AG04449 (cell line): ENCODE results near the gene SLC35G6.
"Not testable (repeated sequence)": the region's sequence is repeated elsewhere in the genome, so short reads cannot be mapped to it uniquely, and the experiment has no call there.

Source experiments
- CTCF ChIA-PET: fragments of 350-600 bp; formaldehyde crosslinking; extraction: SDS; loops from one replicate; lab custom pipeline; 2021; ENCODE audit warnings: antibody characterized with exemption; lab: Yijun Ruan, JAX
- POLR2A ChIA-PET: fragments of 400-600, 350-600 bp; formaldehyde crosslinking; extraction: SDS; loops from one replicate; lab custom pipeline; 2020; ENCODE audit warnings: antibody characterized with exemption, inconsistent platforms; lab: Yijun Ruan, JAX
- DNase-seq: peaks from one replicate; pipeline ENCODE4 v3.0.0-alpha.2; 2010; ENCODE audit warnings: low read depth, low spot score
- H3K4me3 ChIP-seq: 2 replicates; pipeline ENCODE4 v1.5.1; 2011; ENCODE audit warnings: low read depth, mild to moderate bottlenecking, control low read depth, low read length
- TF ChIP-seq, protein P1 (sequence below): IDR thresholded peaks from one replicate; pipeline ENCODE4 v1.5.1; 2011; ENCODE audit warnings: mild to moderate bottlenecking, moderate library complexity, low read length, control low read depth, inconsistent platforms; ENCODE audit not compliant: insufficient read depth; ENCODE audit errors: missing control alignments

The SLC35G6 gene

DNA sequence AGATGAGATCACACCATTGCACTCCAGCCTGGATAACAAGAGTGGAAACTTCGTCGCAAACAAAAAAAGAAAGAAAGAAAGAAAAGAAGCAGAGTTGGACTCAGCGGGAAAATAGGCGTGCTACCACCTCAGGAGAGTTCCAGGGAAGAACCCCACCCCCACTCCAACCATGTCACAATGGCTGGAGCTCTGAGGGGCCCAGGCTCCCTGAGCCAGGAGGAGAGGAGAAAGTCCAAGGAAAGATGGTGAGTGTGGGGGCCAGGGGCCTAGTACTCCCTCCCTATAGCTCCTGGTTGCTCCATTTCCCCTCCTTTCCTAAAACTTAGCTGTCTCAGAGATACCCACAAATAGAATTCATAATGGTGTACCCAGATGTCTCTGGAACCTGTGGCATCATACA, at the start of gene SLC35G6:
TSS of gene SLC35G6 (plus strand) at position 172 of the 400 bp plus-strand sequence. CDS start at position 243, 71 bp downstream.
- CTCF ChIA-PET = interaction anchor here (1.0 to 2.0 kb wide), 3 partner anchors 43 to 89 kb away, joined by 3 to 6 read pairs (median 3); no protein-coding TSS in a partner anchor
- DNase-seq, POLR2A ChIA-PET: not testable (repeated sequence)
- H3K4me3 ChIP-seq = peak within 1 kb of the TSS; percentile 66

DNA sequence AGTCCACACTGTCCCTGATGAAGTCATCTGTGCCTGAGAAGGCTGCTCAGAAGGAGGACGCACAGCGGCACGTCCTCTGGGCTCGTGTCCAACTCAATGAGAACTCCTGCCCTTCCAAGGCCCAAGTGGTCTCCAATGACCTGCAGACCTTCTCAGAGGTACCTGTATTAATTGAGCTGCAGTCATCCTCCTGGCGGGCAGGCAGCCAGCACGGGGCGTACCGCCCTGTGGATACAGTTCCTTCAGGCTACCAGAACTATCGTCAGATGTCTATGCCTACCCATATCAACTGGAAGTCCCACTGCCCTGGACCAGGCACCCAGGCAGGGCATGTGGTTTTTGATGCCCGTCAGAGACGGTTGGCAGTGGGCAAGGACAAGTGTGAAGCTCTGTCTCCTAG, 49.0 kb upstream of the SLC35G6 start:
- ChIA-PET POLR2A (no interaction called here), CTCF (interaction anchor here (0.8 to 1.9 kb wide), 2 partner anchors 77 to 129 kb away, joined by 3 to 7 read pairs; partner anchors contain the start of genes SENP3 and TMEM95)
- H3K4me3 ChIP-seq = no peak overlapping the region
- no peak for DNase-seq
- TF ChIP-seq, protein P1, sequence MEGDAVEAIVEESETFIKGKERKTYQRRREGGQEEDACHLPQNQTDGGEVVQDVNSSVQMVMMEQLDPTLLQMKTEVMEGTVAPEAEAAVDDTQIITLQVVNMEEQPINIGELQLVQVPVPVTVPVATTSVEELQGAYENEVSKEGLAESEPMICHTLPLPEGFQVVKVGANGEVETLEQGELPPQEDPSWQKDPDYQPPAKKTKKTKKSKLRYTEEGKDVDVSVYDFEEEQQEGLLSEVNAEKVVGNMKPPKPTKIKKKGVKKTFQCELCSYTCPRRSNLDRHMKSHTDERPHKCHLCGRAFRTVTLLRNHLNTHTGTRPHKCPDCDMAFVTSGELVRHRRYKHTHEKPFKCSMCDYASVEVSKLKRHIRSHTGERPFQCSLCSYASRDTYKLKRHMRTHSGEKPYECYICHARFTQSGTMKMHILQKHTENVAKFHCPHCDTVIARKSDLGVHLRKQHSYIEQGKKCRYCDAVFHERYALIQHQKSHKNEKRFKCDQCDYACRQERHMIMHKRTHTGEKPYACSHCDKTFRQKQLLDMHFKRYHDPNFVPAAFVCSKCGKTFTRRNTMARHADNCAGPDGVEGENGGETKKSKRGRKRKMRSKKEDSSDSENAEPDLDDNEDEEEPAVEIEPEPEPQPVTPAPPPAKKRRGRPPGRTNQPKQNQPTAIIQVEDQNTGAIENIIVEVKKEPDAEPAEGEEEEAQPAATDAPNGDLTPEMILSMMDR = no peak

DNA sequence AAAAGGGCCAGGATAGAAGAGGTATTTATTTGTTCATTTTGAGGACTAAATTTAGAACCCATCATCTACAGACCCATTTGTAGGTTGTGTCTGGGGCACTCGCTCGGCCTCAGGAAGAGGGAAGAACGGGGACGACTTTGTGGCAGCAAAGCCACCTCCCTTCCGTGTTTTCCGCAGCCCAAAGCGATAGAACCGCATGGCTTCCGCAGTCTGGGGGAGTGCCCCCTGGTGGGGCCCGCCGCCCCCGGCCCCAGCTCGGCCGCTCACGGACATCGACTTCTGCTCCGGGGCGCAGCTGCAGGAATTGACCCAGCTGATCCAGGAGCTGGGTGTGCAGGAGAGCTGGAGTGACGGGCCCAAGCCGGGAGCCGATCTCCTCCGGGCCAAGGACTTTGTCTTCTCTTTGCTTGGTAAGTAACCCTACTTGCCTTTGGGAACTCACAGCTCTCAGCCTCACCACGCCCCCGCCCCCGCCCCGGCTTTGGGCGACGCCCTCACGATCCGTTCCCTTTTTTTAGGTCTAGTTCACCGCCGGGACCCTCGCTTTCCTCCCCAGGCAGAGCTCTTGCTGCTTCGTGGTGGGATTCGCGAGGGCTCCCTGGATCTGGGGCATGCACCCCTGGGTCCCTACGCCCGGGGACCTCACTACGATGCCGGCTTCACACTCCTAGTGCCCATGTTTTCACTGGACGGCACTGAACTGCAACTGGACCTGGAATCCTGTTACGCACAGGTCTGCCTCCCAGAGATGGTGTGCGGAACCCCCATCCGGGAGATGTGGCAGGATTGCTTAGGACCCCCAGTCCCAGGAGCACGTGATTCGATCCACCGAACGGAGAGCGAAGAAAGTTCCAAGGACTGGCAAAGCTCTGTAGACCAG, 45.3 kb upstream of the SLC35G6 start:
- no peak for DNase-seq
- TF ChIP-seq, protein P1 = no peak
- POLR2A ChIA-PET = interaction anchor here (0.5 to 2.9 kb wide), 7 partner anchors 22 to 49 kb away, joined by 3 to 19 read pairs (median 4); partner anchors contain the start of genes PLSCR3, POLR2A, TMEM256 and ZBTB4
- CTCF ChIA-PET = interaction anchor here (1.1 to 5.3 kb wide), 24 partner anchors 11 to 158 kb away, joined by 3 to 62 read pairs (median 6); partner anchors contain the start of genes CHRNB1, NLGN2, PLSCR3 and SENP3
- H3K4me3 ChIP-seq = peak overlapping the region; percentile 56

DNA sequence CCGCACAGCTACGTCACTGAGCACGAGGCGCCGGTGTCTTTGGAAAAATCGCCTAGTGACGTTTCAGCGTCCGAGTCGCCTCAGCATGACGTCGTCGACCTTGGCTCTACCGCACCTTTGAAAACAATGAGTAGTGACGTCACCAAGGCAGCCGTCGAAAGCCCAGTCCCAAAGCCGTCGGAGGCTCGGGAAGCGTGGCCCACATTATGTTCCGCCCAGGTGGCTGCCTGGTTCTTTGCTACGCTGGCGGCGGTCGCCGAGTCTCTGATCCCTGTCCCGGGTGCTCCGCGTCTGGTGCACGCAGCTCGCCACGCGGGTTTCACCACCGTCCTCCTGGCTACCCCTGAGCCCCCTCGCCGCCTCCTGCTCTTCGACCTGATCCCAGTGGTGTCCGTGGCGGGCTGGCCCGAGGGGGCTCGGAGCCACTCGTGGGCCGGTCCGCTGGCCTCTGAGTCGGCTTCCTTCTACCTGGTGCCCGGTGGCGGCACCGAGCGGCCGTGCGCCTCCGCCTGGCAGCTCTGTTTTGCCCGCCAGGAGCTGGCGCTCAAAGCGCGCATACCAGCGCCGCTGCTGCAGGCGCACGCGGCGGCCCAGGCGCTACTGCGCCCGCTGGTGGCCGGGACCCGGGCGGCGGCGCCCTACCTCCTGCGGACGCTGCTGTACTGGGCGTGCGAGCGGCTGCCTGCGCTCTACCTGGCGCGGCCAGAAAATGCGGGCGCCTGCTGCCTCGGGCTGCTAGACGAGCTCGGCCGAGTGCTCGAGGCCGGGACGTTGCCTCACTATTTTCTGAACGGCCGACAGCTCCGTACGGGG, 44.5 kb upstream of the SLC35G6 start:
- no peak for DNase-seq
- CTCF ChIA-PET = interaction anchor here (0.6 to 5.3 kb wide), 36 partner anchors 11 to 391 kb away, joined by 3 to 62 read pairs (median 5); partner anchors contain the start of genes CHRNB1, NLGN2, PLSCR3 and SENP3

DNA sequence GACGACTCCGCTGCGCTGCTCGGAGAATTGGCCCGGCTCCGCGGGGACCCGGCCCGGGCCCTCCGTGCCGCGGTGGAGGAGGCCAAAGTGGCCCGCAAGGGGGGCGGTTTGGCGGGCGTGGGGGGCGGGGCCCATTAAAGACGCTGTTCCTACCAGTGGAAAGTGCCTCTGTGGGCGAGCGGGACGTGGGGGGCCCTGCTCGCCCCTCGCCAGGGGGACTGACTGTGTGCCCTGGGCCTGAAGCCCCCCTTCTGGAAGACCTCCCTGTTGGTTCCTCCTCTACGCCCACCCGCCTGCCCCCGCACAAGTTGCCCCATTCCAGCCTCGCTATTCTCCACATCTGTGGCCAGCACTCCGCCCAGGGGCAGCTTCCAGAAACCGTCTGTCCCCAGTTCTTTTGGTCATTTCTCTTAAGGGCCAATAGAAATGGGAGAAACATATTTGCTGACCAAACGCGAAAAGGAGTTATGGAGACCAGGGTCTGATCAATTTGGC, 43.8 kb upstream of the SLC35G6 start:
- TF ChIP-seq, protein P1 = no peak
- DNase-seq = no peak
- H3K4me3 ChIP-seq = peak overlapping the region; percentile 45
- ChIA-PET CTCF (interaction anchor here (0.6 to 5.3 kb wide), 31 partner anchors 10 to 392 kb away, joined by 3 to 62 read pairs (median 6); partner anchors contain the start of genes CHRNB1, NLGN2, PLSCR3 and SENP3), POLR2A (interaction anchor here (0.7 to 2.9 kb wide), 5 partner anchors 9 to 47 kb away, joined by 3 to 19 read pairs (median 5); partner anchors contain the start of genes POLR2A, SPEM3 and ZBTB4)

More for the DNA sequence above, 44.5 kb upstream of the SLC35G6 start:
- POLR2A ChIA-PET = interaction anchor here (0.5 to 2.9 kb wide), 8 partner anchors 8 to 54 kb away, joined by 3 to 19 read pairs (median 4); partner anchors contain the start of genes PLSCR3, POLR2A, SPEM3 and TMEM256
- TF ChIP-seq, protein P1 = peak; percentile 76
- peak overlapping the region; percentile 56 for H3K4me3 ChIP-seq
